GM12878 (cell line): ENCODE data around the gene EI24. TPM values are rescaled to one million over a fixed set of nuclear protein-coding genes. Genes with fewer than 3 reads are reported as not detected.
A peak's percentile ranks its signal among the peaks of the same experiment; 100 is the strongest.

ENCODE experiments used
- ATF2 ChIP-seq: IDR thresholded peaks from 2 replicates; pipeline ENCODE4 v1.6.1; 2012; ENCODE audit warnings: low read length, inconsistent platforms
- BHLHE40 ChIP-seq, 2 experiments: fragments of 450-650 bp in 1 of 2; IDR thresholded peaks; 2 replicates each; pipeline ENCODE4 v1.6.1; 2011 to 2017; ENCODE audit warnings: low read depth in 2 of 2, borderline replicate concordance in 1 of 2, improper control_type of control experiment in 1 of 2, low read length in 1 of 2, mild to moderate bottlenecking in 1 of 2
- CEBPB ChIP-seq, 2 experiments: fragments of 150-350 bp in 1 of 2; IDR thresholded peaks; 2 replicates each; pipeline ENCODE4 v1.6.1; 2012 to 2014; ENCODE audit warnings: low read depth in 2 of 2, low read length in 2 of 2, borderline replicate concordance in 1 of 2, inconsistent platforms in 1 of 2
- CREM ChIP-seq: IDR thresholded peaks from 2 replicates; pipeline ENCODE4 v1.6.1; 2014; ENCODE audit warnings: antibody characterized with exemption, low read depth
- CTCF ChIP-seq, 3 experiments: IDR thresholded peaks in 2 of 3; conservative IDR thresholded peaks in 1 of 3; 2 replicates each; pipeline ENCODE4 v1.5.1; 2011; ENCODE audit warnings: low read depth in 3 of 3, low read length in 3 of 3, mild to moderate bottlenecking in 3 of 3, control low read depth in 2 of 3, moderate library complexity in 2 of 3, inconsistent platforms in 1 of 3, mixed read lengths in 1 of 3; ENCODE audit not compliant: control insufficient read depth in 2 of 3, insufficient read depth in 1 of 3; ENCODE audit errors: extremely low read depth in 1 of 3
- FOXM1 ChIP-seq: IDR thresholded peaks from 2 replicates; pipeline ENCODE4 v1.6.1; 2012; ENCODE audit warnings: low read depth, mild to moderate bottlenecking, inconsistent platforms, low read length, moderate library complexity
- PML ChIP-seq: IDR thresholded peaks from 2 replicates; pipeline ENCODE4 v1.6.1; 2012; ENCODE audit warnings: low read length, inconsistent platforms
- SMAD5 ChIP-seq: IDR thresholded peaks from 2 replicates; pipeline ENCODE4 v1.6.1; 2016; ENCODE audit warnings: antibody characterized with exemption, low read depth
- STAT1 ChIP-seq: fragments of 450-650 bp; conservative IDR thresholded peaks from 2 replicates; pipeline ENCODE4 v1.6.1; 2014; ENCODE audit warnings: antibody characterized with exemption, mild to moderate bottlenecking
- TCF12 ChIP-seq: IDR thresholded peaks from 2 replicates; pipeline ENCODE4 v1.6.1; 2011; ENCODE audit warnings: low read depth, mild to moderate bottlenecking, low read length
- USF2 ChIP-seq: IDR thresholded peaks from 2 replicates; pipeline ENCODE4 v1.6.1; 2011; ENCODE audit warnings: low read depth, low read length, improper control_type of control experiment, borderline replicate concordance
- ZNF207 ChIP-seq: fragments of 450-650 bp; IDR thresholded peaks from 2 replicates; pipeline ENCODE4 v1.6.1; 2014; ENCODE audit warnings: antibody characterized with exemption, mild to moderate bottlenecking, borderline replicate concordance
- ZNF217 ChIP-seq: fragments of 450-650 bp; IDR thresholded peaks from 2 replicates; pipeline ENCODE4 v1.6.1; 2017; ENCODE audit warnings: antibody characterized with exemption, mild to moderate bottlenecking
- polyA plus RNA-seq, 11 experiments: library from polyadenylated mRNA; depleted of rRNA in 4 of 11; unstranded in 6 of 11; stranded (reverse) in 5 of 11; fragments of >200 nt; fragmentation: Nextera tagmentation in 4 of 11; fragmentation: Illumina TruSeq in 1 of 11; extraction: Ambion mirVana in 4 of 11; extraction: Trizol in 1 of 11; gene quantifications; 1 replicate in 1 of 11; 2 replicates in 10 of 11; pipeline versions ENCODE4 v1.2.1 to v1.2.3, GENCODE V29; 2011 to 2016; ENCODE audit warnings: inconsistent platforms in 2 of 11, missing spikeins in 2 of 11, low read depth in 1 of 11
- total RNA-seq, 4 experiments: library from RNA; depleted of rRNA in 3 of 4; stranded (reverse); fragments of >200 nt in 3 of 4; fragmentation: Illumina TruSeq in 1 of 4; extraction: Trizol in 1 of 4; gene quantifications; 2 replicates each; pipeline versions ENCODE4 v1.2.1 to v1.2.3, GENCODE V29; 2013 to 2021
- TF ChIP-seq, protein P1 (sequence below): fragments of 450-650 bp; IDR thresholded peaks from 2 replicates; pipeline ENCODE4 v1.6.1; 2017; ENCODE audit warnings: mild to moderate bottlenecking, low read depth, inconsistent platforms; ENCODE audit not compliant: poor library complexity, severe bottlenecking
- TF ChIP-seq, protein P2 (sequence below): IDR thresholded peaks from 2 replicates; pipeline ENCODE4 v1.6.1; 2012; ENCODE audit warnings: low read depth, low read length, improper control_type of control experiment

Gene EI24
- total and polyA plus RNA-seq, 10 of the 15 experiments (the other 5 are each of a cell fraction or from before 2014, with no cell fraction given): 20.3 to 127 (median 70.4) TPM

DNA sequence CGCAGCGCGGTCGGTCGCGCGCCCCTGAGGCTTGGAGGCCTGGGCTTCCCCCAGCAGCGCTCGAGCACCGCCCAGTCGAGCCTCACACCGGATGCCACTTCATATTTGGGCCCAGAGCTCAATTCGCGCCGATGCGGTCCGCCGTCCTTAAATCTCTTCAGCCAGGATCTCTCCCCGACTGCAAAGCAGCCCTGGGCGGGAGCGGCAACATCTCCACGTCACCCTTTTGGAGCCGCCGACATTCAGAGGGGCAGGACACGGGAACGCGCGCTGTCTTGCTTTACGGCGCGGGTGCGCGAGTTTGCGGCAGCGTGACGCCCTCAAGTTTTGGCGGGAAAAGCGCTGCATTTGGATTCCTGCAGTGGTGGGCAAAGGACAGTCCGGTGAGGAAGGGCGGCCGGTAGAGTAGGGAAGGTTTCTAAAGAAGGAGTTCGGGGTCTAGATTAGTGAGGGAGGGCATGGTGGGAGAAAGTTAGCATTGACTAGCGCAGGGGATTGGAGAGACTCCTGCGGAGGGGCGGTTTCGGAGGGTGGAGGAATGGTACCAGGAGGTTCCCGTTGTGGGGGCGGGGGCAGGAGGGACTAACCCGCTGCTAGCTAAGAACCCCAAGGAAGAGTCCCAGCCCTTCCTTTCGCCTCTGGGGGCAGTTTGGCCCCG, 56.5 kb downstream of the EI24 start (continued):
- TF ChIP-seq STAT1: peak; percentile 92; the same call in 1 of the 2 replicates
- no peak for TF ChIP-seq USF2
- TF ChIP-seq, protein P1, sequence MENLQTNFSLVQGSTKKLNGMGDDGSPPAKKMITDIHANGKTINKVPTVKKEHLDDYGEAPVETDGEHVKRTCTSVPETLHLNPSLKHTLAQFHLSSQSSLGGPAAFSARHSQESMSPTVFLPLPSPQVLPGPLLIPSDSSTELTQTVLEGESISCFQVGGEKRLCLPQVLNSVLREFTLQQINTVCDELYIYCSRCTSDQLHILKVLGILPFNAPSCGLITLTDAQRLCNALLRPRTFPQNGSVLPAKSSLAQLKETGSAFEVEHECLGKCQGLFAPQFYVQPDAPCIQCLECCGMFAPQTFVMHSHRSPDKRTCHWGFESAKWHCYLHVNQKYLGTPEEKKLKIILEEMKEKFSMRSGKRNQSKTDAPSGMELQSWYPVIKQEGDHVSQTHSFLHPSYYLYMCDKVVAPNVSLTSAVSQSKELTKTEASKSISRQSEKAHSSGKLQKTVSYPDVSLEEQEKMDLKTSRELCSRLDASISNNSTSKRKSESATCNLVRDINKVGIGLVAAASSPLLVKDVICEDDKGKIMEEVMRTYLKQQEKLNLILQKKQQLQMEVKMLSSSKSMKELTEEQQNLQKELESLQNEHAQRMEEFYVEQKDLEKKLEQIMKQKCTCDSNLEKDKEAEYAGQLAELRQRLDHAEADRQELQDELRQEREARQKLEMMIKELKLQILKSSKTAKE: peak; percentile 39
- TF ChIP-seq TCF12: peak; percentile 13; the same call in 1 of the 2 replicates
- peak; percentile 39 for TF ChIP-seq ATF2
- peak; percentile 51; the same call in 1 of the 2 replicates for TF ChIP-seq FOXM1
- TF ChIP-seq PML: peak; percentile 89
- peak; percentile 75; the same call in 1 of the 2 replicates for TF ChIP-seq SMAD5
- peak in 1 of 2 experiments; percentile 49; a peak in 2 of 4 replicates for TF ChIP-seq BHLHE40 (IDR thresholded peaks at IDR 0.05; ENCODE audit: borderline replicate concordance in 1 of 2, low read depth in 2 of 2, low read length in 1 of 2)
- no peak for TF ChIP-seq ZNF217
- TF ChIP-seq, protein P2, sequence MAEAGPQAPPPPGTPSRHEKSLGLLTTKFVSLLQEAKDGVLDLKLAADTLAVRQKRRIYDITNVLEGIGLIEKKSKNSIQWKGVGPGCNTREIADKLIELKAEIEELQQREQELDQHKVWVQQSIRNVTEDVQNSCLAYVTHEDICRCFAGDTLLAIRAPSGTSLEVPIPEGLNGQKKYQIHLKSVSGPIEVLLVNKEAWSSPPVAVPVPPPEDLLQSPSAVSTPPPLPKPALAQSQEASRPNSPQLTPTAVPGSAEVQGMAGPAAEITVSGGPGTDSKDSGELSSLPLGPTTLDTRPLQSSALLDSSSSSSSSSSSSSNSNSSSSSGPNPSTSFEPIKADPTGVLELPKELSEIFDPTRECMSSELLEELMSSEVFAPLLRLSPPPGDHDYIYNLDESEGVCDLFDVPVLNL: peak; percentile 91
- TF ChIP-seq CREM: peak; percentile 92
- peak; percentile 90; the same call in 1 of the 2 replicates for TF ChIP-seq ZNF207
- no peak for TF ChIP-seq CEBPB (IDR thresholded peaks at IDR 0.05; ENCODE audit: borderline replicate concordance in 1 of 2, low read depth in 2 of 2, low read length in 2 of 2)
- no peak for TF ChIP-seq CTCF (IDR thresholded peaks at IDR 0.05 in 2 of 3, conservative IDR thresholded peaks at IDR 0.05 in 1 of 3; ENCODE audit: control insufficient read depth in 2 of 3, extremely low read depth in 1 of 3, insufficient read depth in 1 of 3, low read depth in 3 of 3, low read length in 3 of 3)
